HG03558 (cell line): ENCODE measurements around the gene ZNF10.

Experiments used
- ATAC-seq: cut with Tn5 transposase; IDR thresholded peaks from one replicate; pipeline ENCODE4 v1.9.1; 2021; ENCODE audit warnings: moderate number of reproducible peaks; ENCODE audit not compliant: unreplicated experiment; ENCODE audit errors: extremely low read depth

ZNF10 gene

DNA sequence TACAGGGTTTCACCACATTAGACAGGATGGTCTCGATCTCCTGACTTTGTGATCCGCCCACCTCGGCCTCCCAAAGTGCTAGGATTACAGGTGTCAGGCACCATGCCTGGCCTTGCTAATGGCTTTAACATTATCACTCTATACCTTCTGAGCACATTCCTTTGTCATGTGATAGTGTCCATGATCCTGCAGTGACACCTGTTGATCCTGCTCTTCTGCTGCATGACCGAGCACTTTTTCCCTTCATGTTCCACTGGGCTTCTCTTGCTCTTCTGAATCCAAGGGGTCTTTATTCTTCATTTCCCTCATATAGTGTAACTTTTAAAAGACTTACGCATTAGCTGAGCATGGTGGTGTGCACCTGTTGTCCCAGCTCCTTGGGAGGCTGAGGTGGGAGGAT is 62.4 kb downstream of the ZNF10 start:
- ATAC-seq = no peak

DNA sequence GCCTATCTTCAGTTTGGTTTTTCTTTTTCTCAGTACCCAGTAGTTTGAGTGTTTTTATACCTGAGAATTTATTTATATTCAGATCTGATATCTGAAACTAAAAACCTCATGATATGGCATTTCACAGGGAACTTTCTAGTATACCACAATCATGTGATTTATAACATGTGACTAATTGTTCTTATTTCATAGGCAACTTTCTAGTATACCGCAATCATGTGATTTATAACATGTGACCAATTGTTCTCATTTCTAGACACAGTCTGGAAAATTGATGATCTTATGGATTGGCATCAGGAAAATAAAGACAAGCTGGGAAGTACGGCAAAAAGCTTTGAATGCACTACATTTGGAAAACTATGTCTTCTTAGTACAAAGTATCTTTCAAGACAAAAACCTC is 71.5 kb downstream of the ZNF10 start:
- no peak for ATAC-seq

DNA sequence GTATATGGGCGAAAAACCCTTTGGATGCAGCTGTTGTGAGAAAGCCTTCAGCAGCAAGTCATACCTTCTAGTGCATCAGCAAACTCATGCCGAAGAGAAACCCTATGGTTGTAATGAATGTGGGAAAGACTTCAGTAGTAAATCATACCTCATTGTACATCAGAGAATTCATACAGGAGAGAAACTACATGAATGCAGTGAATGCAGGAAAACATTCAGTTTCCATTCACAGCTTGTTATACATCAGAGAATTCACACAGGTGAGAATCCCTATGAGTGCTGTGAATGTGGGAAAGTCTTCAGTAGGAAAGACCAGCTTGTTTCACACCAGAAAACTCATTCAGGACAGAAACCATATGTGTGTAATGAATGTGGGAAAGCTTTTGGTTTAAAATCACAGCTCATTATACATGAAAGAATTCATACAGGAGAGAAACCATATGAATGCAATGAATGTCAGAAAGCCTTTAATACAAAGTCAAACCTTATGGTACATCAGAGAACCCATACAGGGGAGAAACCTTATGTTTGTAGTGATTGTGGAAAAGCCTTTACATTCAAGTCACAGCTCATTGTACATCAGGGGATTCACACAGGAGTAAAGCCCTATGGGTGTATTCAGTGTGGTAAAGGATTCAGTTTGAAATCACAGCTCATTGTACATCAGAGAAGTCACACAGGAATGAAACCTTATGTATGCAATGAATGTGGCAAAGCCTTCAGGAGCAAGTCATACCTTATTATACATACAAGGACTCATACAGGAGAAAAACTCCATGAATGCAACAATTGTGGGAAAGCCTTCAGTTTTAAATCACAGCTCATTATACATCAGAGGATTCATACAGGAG is 72.3 kb downstream of the ZNF10 start:
- ATAC-seq = no peak

DNA sequence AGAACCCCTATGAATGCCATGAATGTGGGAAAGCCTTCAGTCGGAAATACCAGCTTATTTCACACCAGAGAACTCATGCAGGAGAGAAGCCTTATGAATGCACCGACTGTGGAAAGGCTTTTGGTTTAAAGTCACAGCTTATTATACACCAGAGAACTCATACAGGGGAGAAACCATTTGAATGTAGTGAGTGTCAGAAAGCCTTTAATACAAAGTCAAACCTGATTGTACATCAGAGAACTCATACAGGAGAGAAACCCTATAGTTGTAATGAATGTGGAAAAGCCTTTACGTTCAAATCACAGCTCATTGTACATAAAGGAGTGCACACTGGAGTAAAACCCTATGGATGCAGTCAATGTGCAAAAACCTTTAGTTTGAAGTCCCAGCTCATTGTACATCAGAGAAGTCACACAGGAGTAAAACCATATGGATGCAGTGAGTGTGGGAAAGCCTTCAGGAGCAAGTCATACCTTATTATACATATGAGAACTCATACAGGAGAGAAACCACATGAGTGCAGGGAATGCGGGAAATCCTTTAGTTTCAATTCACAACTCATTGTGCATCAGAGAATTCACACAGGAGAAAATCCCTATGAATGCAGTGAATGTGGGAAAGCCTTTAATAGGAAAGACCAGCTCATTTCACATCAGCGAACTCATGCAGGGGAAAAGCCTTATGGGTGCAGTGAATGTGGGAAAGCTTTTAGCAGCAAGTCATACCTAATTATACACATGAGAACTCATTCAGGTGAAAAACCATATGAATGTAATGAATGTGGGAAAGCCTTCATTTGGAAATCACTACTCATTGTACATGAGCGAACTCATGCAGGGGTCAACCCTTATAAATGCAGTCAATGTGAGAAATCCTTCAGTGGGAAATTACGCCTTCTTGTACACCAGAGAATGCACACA is 73.2 kb downstream of the ZNF10 start:
- ATAC-seq = no peak

DNA sequence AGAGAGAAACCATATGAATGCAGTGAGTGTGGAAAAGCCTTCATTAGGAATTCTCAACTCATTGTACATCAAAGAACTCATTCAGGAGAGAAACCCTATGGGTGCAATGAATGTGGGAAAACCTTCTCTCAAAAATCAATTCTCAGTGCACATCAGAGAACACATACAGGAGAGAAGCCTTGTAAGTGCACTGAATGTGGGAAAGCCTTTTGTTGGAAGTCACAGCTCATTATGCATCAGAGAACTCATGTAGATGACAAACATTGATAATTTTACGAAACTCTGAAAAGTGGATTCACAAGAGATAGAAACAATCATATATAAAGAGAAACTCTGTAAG is 73.8 kb downstream of the ZNF10 start:
- ATAC-seq = no peak

DNA sequence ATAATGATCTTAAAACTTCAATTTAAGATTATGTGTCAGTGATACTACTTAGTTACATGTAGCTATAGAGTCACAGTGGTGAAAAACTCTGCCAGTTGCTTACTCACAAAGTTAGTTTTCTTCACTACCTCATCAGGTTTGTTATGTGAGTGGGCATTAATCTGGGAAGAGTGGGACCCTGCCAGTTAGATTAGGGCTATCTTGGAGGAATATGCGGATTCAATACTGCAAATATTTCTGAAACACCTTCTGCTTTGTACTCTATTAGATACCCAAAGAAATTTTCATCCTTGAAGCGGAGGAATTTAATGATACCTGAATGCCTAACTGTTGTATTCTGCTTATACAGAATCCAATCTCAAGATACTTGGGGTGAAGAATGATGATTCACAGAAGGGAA is 76.0 kb downstream of the ZNF10 start:
- ATAC-seq = no peak
